Thoracic aorta (tissue), 2 donors: ENCODE data around the gene AATK. TPM values are rescaled to one million over a fixed set of nuclear protein-coding genes. Genes with fewer than 3 reads are reported as not detected.

Experiments used
- ATAC-seq: fragments of 150-250 bp; one replicate; pipeline ENCODE4 v1.8.0; 2017; ENCODE audit warnings: low read depth; ENCODE audit not compliant: insufficient number of reproducible peaks, low FRiP score
- DNase-seq: peaks from one replicate; pipeline ENCODE4 v3.0.0-alpha.2; 2020; ENCODE audit warnings: low spot score
- H3K27ac ChIP-seq, 2 donors: fragments of 200-600 bp; sonication (generic); 1 replicate in 1 of 2; 2 replicates in 1 of 2; pipeline ENCODE4 v1.5.1; 2016; ENCODE audit warnings: mild to moderate bottlenecking in 2 of 2, moderate library complexity in 2 of 2
- H3K27me3 ChIP-seq: fragments of 200-600 bp; sonication (generic); replicated peaks from 2 replicates; pipeline ENCODE4 v1.6.0; 2016; ENCODE audit warnings: mild to moderate bottlenecking; ENCODE audit not compliant: insufficient read depth
- H3K36me3 ChIP-seq: fragments of 200-600 bp; sonication (generic); one replicate; pipeline ENCODE4 v1.5.1; 2016
- H3K4me1 ChIP-seq, 2 donors: fragments of 200-600 bp; sonication (generic); 1 replicate in 1 of 2; 2 replicates in 1 of 2; pipeline versions ENCODE4 v1.5.1 to v1.6.0; 2016; ENCODE audit warnings: low read depth in 2 of 2, mild to moderate bottlenecking in 1 of 2; ENCODE audit not compliant: control insufficient read depth in 1 of 2
- H3K4me3 ChIP-seq: fragments of 200-600 bp; sonication (generic); 2 replicates; pipeline ENCODE4 v1.5.1; 2016; ENCODE audit warnings: mild to moderate bottlenecking
- H3K9me3 ChIP-seq: fragments of 200-600 bp; sonication (generic); 2 replicates; pipeline ENCODE4 v1.5.1; 2016
- CTCF ChIP-seq: fragments of 200-600 bp; sonication (generic); IDR thresholded peaks from one replicate; pipeline ENCODE4 v1.5.1; 2019; ENCODE audit warnings: antibody characterized with exemption
- total RNA-seq, 2 donors: library from RNA; depleted of rRNA; stranded (reverse); fragments of >200 nt; gene quantifications; one replicate each; pipeline versions ENCODE4 v1.1.0 to v1.2.3, GENCODE V29; 2016

The AATK gene
- total RNA-seq, 2 donors from 2014 or later, result 6.1 to 19.8 TPM

- DNase-seq (no peak), ATAC-seq (no peak)
- H3K36me3 ChIP-seq, result no peaks in the 10 kb centered on the region
- no peak overlapping the region for H3K27ac ChIP-seq
- no peaks in the 10 kb centered on the region for H3K27me3 ChIP-seq
- H3K4me3 ChIP-seq, result no peak overlapping the region
- TF ChIP-seq CTCF, result no peak
- no peaks in the 10 kb centered on the region for H3K4me1 ChIP-seq
- no peaks in the 10 kb centered on the region for H3K9me3 ChIP-seq
Measured at GRCh38 chr17:81123052-81124048, 42.7 kb downstream of the AATK start.

- no peak for TF ChIP-seq CTCF
- Histone ChIP-seq H3K27ac (no peak overlapping the region), H3K4me1 (no peaks in the 10 kb centered on the region), H3K4me3 (no peak overlapping the region), H3K36me3 (no peaks in the 10 kb centered on the region), H3K27me3 (no peaks in the 10 kb centered on the region), H3K9me3 (no peaks in the 10 kb centered on the region)
- DNase-seq (no peak), ATAC-seq (no peak)
Measured at GRCh38 chr17:81121841-81122733, 43.9 kb downstream of the AATK start.

GRCh38 chr17:81120695-81121621 is 45.1 kb downstream of the AATK start:
- no peak for TF ChIP-seq CTCF
- Histone ChIP-seq H3K27ac (no peak overlapping the region), H3K27me3 (no peaks in the 10 kb centered on the region), H3K4me1 (no peaks in the 10 kb centered on the region), H3K4me3 (no peak overlapping the region), H3K9me3 (no peaks in the 10 kb centered on the region), H3K36me3 (no peaks in the 10 kb centered on the region)
- no peak for DNase-seq
- no peak for ATAC-seq

GRCh38 chr17:81120149-81120484 is 45.9 kb downstream of the AATK start:
- H3K27me3 ChIP-seq, result no peaks in the 10 kb centered on the region
- no peaks in the 10 kb centered on the region for H3K36me3 ChIP-seq
- H3K27ac ChIP-seq, result no peak overlapping the region
- no peak for TF ChIP-seq CTCF
- H3K9me3 ChIP-seq, result no peaks in the 10 kb centered on the region
- no peak for DNase-seq
- no peak for ATAC-seq
- H3K4me1 ChIP-seq, result no peaks in the 10 kb centered on the region
- no peak overlapping the region for H3K4me3 ChIP-seq
